DMS 273 (cell line): ENCODE results near the gene GPR146.
A peak's percentile ranks its signal among the peaks of the same experiment; 100 is the strongest.

Experiments used
- DNase-seq: peaks from one replicate; lab custom pipeline; 2025; ENCODE audit not compliant: unreplicated experiment; lab: John Stamatoyannopoulos, UW

GPR146 gene

GRCh38 chr7:1011297-1012003 is 32.9 kb upstream of the GPR146 start:
- no peak for DNase-seq

- DNase-seq: no peak
Measured at GRCh38 chr7:1012004-1012715, 32.2 kb upstream of the GPR146 start.

- DNase-seq: no peak
Measured at GRCh38 chr7:1012716-1013095, 31.6 kb upstream of the GPR146 start.

- DNase-seq: no peak
Measured at GRCh38 chr7:1013581-1013980, 30.8 kb upstream of the GPR146 start.

GRCh38 chr7:1014681-1015080 is 29.7 kb upstream of the GPR146 start:
- DNase-seq: no peak

- DNase-seq: no peak
Measured at GRCh38 chr7:1015196-1016121, 28.9 kb upstream of the GPR146 start.

GRCh38 chr7:1016577-1017531 is 27.5 kb upstream of the GPR146 start:
- no peak for DNase-seq

- no peak for DNase-seq
Measured at GRCh38 chr7:1017586-1018333, 26.6 kb upstream of the GPR146 start.

GRCh38 chr7:1018334-1018695 is 26.0 kb upstream of the GPR146 start:
- DNase-seq: no peak

GRCh38 chr7:1019255-1019785 is 25.0 kb upstream of the GPR146 start:
- DNase-seq: no peak

GRCh38 chr7:1019789-1020610 is 24.3 kb upstream of the GPR146 start:
- no peak for DNase-seq

- DNase-seq: peak; percentile 35
Measured at GRCh38 chr7:1020849-1021251, 23.5 kb upstream of the GPR146 start.

GRCh38 chr7:1021366-1021765 is 23.0 kb upstream of the GPR146 start:
- DNase-seq: no peak

GRCh38 chr7:1021931-1022330 is 22.4 kb upstream of the GPR146 start:
- no peak for DNase-seq

GRCh38 chr7:1022356-1022755 is 22.0 kb upstream of the GPR146 start:
- no peak for DNase-seq

- no peak for DNase-seq
Measured at GRCh38 chr7:1022801-1023465, 21.4 kb upstream of the GPR146 start.

GRCh38 chr7:1024331-1024841 is 20.0 kb upstream of the GPR146 start:
- peak; percentile 34 for DNase-seq
